Lower leg skin (tissue), 4 donors: ENCODE results near the gene RGS4. TPM values are rescaled to one million over a fixed set of nuclear protein-coding genes. Genes with fewer than 3 reads are reported as not detected.

Source experiments
- DNase-seq, 2 donors: peaks; one replicate each; pipeline ENCODE4 v3.0.0-alpha.2; 2019; ENCODE audit warnings: low spot score in 2 of 2
- H3K4me3 ChIP-seq: fragments of 200-600 bp; sonication (generic); 2 replicates; pipeline ENCODE4 v1.5.1; 2017; ENCODE audit warnings: mild to moderate bottlenecking, low read depth; ENCODE audit not compliant: poor library complexity, severe bottlenecking
- CTCF ChIP-seq, 3 donors: fragments of 450-650 bp; IDR thresholded peaks; one replicate each; pipeline ENCODE4 v1.5.1; 2016; ENCODE audit warnings: antibody characterized with exemption in 3 of 3, mild to moderate bottlenecking in 3 of 3, moderate library complexity in 2 of 3
- POLR2A ChIP-seq, 2 donors: fragments of 450-650 bp; IDR thresholded peaks; one replicate each; pipeline ENCODE4 v1.6.1; 2016 to 2017; ENCODE audit warnings: antibody characterized with exemption in 2 of 2, mild to moderate bottlenecking in 1 of 2, moderate library complexity in 1 of 2
- WGBS, 2 donors: methylation state at CpG; one replicate each; pipeline ENCODE4 v1.1.5; 2018; 5-methylcytosine and 5-hydroxymethylcytosine counted together
- intact Hi-C: fragments of 100-400 bp; cut with DNase I; formaldehyde crosslinking; loops from one replicate; pipeline ENCODE4 v1.15.0; 2023; ENCODE audit warnings: low total_unique reads
- total RNA-seq, 4 donors: library from RNA; depleted of rRNA; stranded (reverse); fragments of >200 nt; gene quantifications; one replicate each; pipeline ENCODE4 v1.1.0, GENCODE V29; 2016

RGS4 gene
- total RNA-seq, 4 donors from 2014 or later: 0.36 to 0.42 TPM; not detected in 2

DNA sequence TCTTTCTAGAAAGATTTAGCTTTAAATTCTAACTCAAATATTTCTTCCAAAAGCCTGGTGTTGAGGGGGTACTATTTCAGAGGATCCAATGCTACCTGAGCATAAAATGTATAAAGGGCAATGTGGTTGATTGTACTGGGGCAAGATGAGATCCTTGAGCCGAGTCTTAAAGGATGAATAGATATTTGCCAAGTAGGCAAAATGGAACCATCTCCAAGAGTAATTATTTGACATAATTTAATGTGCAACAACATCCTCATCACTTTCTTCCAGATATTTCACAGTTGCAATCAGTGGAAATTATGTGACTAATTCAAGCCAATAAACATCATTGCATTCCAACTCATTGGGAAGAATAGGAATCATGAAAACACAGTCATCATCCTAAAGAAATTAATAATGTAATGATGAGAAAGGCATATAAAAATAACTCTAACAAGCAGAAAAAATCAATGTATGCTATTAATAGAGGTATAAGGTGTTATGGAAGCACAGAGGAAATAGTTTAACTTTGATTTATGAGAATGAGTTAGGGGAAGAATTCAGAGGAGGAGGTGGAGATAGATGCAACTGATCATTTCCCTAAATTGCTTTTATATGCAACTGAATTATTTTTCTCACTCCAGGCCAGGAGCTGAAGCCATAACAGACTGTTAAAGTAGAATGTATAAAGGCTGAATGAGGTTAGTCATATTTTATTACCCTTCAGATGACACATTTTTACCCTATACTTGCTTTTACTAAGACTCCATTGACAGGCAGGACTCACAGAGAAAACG, 30.0 kb upstream of the RGS4 start:
- no peak overlapping the region for H3K4me3 ChIP-seq
- DNase-seq: no peak
- 77 to 82% methylated on average over 2 of the region's 2 CpGs for WGBS, 2 donors
- intact Hi-C loops: no loop called here
- no peak for TF ChIP-seq POLR2A (IDR thresholded peaks at IDR 0.05)
- TF ChIP-seq CTCF (IDR thresholded peaks at IDR 0.05): no peak

GRCh38 chr1:163039707-163040093, 29.5 kb upstream of the RGS4 start:
- DNase-seq: no peak
- no peak overlapping the region for H3K4me3 ChIP-seq
- no peak for TF ChIP-seq CTCF (IDR thresholded peaks at IDR 0.05)
- no peak for TF ChIP-seq POLR2A (IDR thresholded peaks at IDR 0.05)
- intact Hi-C loops: no loop called here
- WGBS, 2 donors: 93 to 94% methylated on average over 2 of the region's 2 CpGs

DNA sequence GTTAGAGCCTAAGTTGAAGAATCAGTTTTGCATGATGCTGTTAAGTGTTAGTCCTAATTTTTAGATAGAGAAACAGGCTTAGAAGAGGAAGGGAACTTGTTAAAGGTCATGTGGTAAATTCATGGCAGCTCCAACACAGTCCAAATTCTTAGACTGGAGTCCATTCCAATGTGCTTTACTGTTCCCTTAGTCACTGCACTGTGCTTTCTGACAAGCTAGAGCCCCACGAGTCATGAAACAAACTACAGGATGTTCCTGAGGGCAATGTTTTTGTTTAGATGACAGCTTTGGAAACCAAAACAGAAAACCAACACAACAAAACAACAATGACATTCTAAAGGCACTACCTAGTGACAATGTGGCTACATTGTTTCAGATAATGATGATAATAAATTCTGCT, 23.1 kb upstream of the RGS4 start:
- intact Hi-C loops: no loop called here

GRCh38 chr1:163047951-163048659, 21.1 kb upstream of the RGS4 start:
- no peak overlapping the region for H3K4me3 ChIP-seq
- DNase-seq: no peak
- TF ChIP-seq CTCF (IDR thresholded peaks at IDR 0.05) (no peak), POLR2A (IDR thresholded peaks at IDR 0.05) (no peak)
- 69 to 74% methylated on average over 6 of the region's 6 CpGs for WGBS, 2 donors
- intact Hi-C loops: no loop called here

More for the DNA sequence above, 23.1 kb upstream of the RGS4 start:
- no peak overlapping the region for H3K4me3 ChIP-seq
- 6 to 14% methylated on average over 1 of the region's 1 CpG for WGBS, 2 donors
- TF ChIP-seq CTCF (IDR thresholded peaks at IDR 0.05) (no peak), POLR2A (IDR thresholded peaks at IDR 0.05) (no peak)
- no peak for DNase-seq

- intact Hi-C loops: no loop called here
- 50 to 52% methylated on average over 5 of the region's 5 CpGs for WGBS, 2 donors
Observed at GRCh38 chr1:163048869-163049268, 20.3 kb upstream of the RGS4 start.

More at GRCh38 chr1:163048869-163049268, 20.3 kb upstream of the RGS4 start:
- no peak for DNase-seq
- TF ChIP-seq CTCF (IDR thresholded peaks at IDR 0.05): no peak
- H3K4me3 ChIP-seq: no peak overlapping the region
